GM10248 (cell line): ENCODE results near the gene ZC3H6.

Source experiments
- CTCF ChIA-PET: fragments of 300-600 bp; sonication (Branson Sonifier 250); formaldehyde crosslinking; extraction: SDS; loops from one replicate; lab custom pipeline; 2021; ENCODE audit warnings: antibody characterized with exemption; lab: Yijun Ruan, JAX
- POLR2A ChIA-PET: fragments of 350-650 bp; sonication (Branson Sonifier 250); formaldehyde crosslinking; extraction: SDS; loops from one replicate; lab custom pipeline; 2020; ENCODE audit warnings: antibody characterized with exemption; lab: Yijun Ruan, JAX
- DNase-seq: peaks from one replicate; pipeline ENCODE4 v3.0.0; 2012; ENCODE audit errors: extremely low spot score
- TF ChIP-seq, protein P1 (sequence below): IDR thresholded peaks from 2 replicates; pipeline ENCODE4 v1.5.1; 2012; ENCODE audit warnings: mild to moderate bottlenecking, low read depth; ENCODE audit errors: extremely low read depth, missing control alignments, control extremely low read depth

The ZC3H6 gene

DNA sequence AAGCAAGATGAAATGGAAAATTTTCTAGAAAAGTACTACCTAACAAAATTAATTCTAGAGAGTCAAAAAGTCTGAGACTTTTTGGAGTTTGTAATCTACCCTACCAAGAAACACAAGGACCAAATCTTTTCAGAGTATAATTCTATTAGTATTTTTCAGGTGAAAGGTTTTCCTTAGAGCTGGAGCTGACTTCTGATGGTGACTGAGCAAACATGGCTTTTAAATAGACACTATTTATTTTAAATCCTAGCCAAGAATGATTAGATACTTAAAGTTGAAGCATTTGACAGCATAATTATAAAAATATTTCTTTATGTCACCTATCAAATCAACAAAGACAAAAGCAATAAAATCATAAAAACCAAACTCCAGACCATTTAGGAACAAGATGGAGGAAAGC, 26.6 kb downstream of the ZC3H6 start:
- POLR2A ChIA-PET, result no interaction called here
- TF ChIP-seq, protein P1, sequence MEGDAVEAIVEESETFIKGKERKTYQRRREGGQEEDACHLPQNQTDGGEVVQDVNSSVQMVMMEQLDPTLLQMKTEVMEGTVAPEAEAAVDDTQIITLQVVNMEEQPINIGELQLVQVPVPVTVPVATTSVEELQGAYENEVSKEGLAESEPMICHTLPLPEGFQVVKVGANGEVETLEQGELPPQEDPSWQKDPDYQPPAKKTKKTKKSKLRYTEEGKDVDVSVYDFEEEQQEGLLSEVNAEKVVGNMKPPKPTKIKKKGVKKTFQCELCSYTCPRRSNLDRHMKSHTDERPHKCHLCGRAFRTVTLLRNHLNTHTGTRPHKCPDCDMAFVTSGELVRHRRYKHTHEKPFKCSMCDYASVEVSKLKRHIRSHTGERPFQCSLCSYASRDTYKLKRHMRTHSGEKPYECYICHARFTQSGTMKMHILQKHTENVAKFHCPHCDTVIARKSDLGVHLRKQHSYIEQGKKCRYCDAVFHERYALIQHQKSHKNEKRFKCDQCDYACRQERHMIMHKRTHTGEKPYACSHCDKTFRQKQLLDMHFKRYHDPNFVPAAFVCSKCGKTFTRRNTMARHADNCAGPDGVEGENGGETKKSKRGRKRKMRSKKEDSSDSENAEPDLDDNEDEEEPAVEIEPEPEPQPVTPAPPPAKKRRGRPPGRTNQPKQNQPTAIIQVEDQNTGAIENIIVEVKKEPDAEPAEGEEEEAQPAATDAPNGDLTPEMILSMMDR, result no peak
- no peak for DNase-seq
- CTCF ChIA-PET, result interaction anchor here (1.8 kb wide), 1 partner anchor 11 kb away, joined by 5 read pairs; no protein-coding TSS in a partner anchor

DNA sequence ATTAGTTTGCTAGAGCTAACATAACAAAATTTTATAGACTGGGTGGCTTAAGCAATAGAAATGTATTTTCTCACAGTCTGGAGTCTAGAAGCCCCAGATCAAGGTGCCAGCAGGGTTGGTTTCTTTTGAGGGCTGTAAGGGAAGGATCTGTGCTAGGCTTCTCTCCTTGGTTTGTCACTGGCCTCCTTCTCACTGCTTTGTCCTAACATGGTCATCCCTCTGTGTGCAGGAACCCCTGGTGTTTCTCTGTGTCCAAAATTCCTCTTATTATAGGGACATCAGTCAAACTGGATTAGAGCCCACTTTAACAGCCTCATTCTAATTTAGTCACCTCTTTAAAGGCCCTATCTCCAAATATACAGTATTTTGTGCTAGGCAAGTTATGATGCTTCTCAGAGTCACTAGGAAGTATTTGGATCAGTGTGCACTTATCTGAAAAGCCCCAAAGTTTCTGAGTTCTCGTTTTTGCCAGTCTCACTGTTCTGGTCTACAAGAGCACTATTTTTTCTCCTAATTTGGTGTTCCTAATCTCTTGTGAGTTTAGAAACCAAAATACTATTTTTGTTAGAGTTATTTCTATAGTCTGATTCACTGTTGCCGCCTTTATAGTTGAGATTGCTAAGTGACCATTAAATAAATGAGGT, 29.0 kb downstream of the ZC3H6 start:
- TF ChIP-seq, protein P1, result no peak
- peak; percentile 14 for DNase-seq
- CTCF ChIA-PET, result no interaction called here
- POLR2A ChIA-PET, result no interaction called here

DNA sequence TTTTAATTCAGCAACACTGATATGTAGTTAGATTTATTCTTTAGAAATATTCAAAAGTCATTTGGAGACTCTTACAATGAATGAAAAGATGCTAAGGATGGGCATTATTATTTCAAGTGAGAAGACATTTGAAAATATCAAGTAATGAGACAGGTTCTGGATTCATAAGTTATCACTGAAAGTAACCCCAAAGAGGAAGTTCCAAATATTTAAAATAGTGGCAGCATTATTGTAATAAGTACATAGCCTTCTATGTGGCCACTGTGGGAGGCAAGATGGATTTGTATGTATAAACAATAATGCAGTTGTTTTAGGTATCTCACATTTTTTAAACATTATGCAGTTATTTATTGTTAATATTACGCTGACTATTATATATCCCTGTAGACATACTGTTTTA, 29.7 kb downstream of the ZC3H6 start:
- DNase-seq, result no peak
- TF ChIP-seq, protein P1, result no peak
- ChIA-PET CTCF (no interaction called here), POLR2A (no interaction called here)

DNA sequence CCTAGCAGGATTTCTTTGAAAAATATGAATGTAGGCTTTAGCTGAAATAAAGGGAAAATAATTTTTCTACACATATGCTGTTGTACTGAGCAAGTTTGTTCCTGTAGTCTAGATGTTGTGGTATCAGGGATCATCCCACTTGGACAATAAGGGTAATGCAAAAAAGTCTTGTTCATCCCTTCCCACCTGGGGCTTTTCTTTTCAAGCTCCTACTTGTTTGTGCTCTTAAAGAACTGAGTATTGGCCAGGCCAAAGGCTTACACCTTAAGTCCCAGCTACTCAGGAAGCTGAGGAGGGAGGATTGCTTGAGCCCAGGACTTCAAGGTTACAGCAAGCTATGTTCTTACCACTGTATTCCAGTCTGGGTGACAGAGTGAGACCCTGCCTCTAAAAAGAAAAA, 35.5 kb downstream of the ZC3H6 start:
- ChIA-PET POLR2A (no interaction called here), CTCF (interaction anchor here (0.8 to 1.5 kb wide), 2 partner anchors 14 to 27 kb away, joined by 3 read pairs; no protein-coding TSS in a partner anchor)
- no peak for DNase-seq
- TF ChIP-seq, protein P1, result no peak

DNA sequence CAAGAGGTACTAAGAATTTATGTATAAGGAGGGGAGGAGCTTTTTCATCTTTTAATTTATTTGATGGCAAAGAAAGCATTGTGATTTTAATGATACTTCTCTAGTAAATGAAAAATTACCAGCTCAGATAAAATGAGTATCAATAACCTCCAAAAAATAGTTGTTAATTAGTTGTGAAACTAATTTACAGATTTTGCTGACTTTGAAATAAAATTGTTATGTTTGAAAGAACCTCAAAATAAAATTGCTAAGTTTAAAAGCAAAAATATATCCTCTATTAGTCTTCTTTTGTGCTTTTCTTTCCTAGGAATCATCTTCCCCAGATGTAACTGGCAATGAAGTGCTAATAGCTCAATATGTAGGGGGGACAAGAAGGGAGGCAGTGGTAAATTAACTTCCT, 36.5 kb downstream of the ZC3H6 start:
- no peak for DNase-seq
- ChIA-PET CTCF (interaction anchor here (1.8 kb wide), 1 partner anchor 11 kb away, joined by 5 read pairs; no protein-coding TSS in a partner anchor), POLR2A (no interaction called here)
- TF ChIP-seq, protein P1, result no peak

DNA sequence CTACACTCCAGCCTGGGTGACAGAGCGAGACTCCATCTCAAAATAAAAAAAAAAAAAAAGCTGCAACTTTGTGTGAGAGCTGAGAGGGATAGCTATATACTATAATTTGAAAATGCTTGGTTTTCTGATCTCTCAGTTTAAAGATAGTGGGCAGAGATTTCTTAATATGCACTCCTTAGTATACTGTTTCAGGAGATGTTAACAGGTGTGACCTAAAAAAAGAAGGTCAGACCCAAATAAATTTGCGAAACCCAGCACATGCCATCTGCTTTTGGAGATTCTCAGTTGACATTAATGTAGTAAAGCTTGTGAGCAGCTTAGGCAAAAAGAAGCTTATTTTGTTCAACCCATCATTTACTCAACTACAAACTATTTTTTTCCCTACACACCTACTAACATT, 37.4 kb downstream of the ZC3H6 start:
- ChIA-PET POLR2A (no interaction called here), CTCF (interaction anchor here (1.8 kb wide), 1 partner anchor 12 kb away, joined by 5 read pairs; no protein-coding TSS in a partner anchor)
- DNase-seq, result no peak
- TF ChIP-seq, protein P1, result no peak

DNA sequence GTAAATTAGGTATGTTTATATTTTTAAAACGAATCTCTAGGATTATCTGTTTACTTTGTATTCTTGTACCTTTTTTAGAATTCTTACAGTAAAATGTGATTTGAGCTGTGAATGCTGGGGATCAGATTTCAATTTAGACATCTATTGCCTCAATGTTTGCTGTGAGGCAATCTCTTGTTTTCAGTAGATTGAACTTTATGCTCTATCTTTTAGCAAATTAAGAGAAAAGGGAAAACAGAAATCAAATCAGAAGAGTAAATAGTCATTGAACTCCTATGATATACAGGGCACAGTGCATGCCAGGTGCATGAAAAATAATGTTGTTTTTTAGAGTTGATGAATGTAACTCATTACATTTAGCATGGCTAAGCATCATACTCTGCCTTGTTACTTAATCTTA, 39.5 kb downstream of the ZC3H6 start:
- POLR2A ChIA-PET, result no interaction called here
- CTCF ChIA-PET, result no interaction called here
- TF ChIP-seq, protein P1, result no peak
- no peak for DNase-seq
